ELR (cell line): ENCODE measurements around the gene LDLRAD4.

Experiments
- DNase-seq: peaks from one replicate; pipeline ENCODE4 v3.0.0-alpha.2; 2015; ENCODE audit warnings: low read depth

LDLRAD4 gene

GRCh38 chr18:13447621-13448334 is 229.2 kb downstream of the LDLRAD4 start:
- no peak for DNase-seq

- no peak for DNase-seq
These were observed 229.8 kb downstream of the LDLRAD4 start for GRCh38 chr18:13448335-13448795.

GRCh38 chr18:13449651-13450050 is 231.1 kb downstream of the LDLRAD4 start:
- DNase-seq = no peak

DNA sequence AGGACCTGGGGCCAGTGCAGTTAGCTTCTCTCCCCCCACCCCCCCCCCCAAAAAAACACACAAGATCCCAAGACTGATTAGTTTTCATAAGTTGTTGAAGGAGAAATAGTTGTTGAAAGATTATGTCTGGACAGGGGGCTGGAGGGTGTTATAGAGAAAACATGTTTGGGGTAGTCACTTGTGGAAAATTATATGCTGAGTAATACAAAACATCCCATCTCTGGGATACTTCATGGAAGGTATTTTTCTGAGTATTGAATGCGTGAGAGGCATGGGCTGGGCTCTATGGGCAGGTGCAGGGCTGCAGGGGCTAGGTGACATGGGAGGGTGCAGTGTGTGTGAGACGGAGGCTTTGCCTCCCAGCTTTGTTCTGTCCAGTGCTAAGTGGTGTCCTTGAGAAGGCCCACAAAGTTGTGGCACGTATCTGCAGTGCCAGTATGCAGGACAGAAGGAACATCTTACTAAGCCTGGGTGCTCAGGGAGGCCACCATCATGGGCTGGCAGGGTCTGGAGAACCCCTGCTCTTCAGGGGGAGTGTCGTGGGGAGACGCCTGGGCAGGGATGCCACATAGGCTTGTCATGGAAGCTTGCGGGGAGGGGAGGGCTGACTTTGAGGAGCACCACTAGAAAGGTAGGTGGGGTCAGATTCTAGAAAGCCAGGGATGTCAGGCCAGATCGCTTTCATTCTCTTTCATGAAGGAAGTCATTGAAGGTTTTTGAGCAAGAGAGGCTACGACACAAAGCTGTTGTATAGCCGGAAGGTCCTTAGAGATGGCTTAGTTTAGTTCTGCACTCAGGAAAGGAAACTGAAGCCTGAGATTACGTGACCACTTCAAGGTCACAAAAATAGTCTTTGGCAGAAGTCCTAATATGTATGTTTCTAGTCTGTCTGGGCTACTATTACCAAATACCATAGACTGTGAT is 232.0 kb downstream of the LDLRAD4 start:
- no peak for DNase-seq

DNA sequence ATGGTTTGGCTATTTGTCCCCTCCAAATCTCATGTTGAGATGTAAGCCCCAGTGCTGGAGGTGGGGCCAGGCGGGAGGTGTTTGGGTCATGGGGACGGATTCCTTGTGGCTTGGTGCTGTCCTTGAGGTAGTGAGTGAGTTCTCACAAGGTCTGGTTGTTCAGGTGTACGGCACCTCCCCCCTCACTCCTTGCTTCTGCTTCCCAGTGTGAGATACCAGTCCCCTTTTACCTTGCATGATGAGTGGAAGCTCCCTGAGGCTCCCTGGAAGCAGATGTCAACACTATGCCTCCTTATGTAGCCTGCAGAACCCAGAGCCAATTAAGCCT is 232.6 kb downstream of the LDLRAD4 start:
- no peak for DNase-seq

GRCh38 chr18:13451661-13452387 is 233.3 kb downstream of the LDLRAD4 start:
- DNase-seq = no peak

GRCh38 chr18:13452388-13452811 is 233.8 kb downstream of the LDLRAD4 start:
- DNase-seq = peak; percentile 6

DNA sequence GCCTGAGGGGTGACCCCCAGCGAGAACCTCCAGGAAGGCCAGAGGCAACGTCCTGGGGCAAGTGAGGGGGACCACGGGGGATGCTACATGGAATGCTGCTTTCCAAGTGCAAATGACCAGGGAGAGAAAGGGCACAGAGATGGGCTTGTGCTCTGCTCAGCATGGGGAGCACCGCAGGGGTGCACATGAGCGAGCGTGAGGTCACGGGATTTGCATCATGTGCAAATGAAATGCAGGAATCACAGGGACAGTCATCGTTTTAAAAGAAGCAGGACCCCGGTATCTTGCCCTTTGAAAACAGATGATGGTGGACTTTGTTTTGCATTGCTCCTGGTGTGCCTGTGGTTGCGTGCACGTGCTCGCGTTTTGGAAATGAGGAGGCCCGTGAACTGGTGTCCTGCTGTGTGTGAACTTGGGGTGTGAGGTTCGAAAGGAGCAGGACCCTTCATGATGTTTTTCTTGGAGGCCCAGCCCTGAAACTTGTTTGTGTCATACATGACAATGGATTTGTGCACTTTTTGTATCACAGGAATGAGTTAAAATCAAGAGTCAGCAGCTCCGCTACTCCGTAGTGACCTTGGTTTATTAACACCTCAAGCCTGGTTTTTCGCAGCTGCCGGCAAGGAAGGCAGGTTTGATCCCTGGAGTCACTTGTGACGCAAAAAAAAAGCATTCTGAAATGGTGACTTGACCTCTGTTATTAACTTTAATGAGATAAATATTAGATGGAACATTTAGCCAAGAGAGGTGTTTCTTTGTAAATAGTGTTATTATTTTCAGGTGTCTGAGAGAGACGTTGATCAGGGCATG is 234.5 kb downstream of the LDLRAD4 start:
- no peak for DNase-seq

GRCh38 chr18:13453714-13454113 is 235.2 kb downstream of the LDLRAD4 start:
- DNase-seq = no peak

- no peak for DNase-seq
These were observed 236.0 kb downstream of the LDLRAD4 start for GRCh38 chr18:13454363-13455150.

DNA sequence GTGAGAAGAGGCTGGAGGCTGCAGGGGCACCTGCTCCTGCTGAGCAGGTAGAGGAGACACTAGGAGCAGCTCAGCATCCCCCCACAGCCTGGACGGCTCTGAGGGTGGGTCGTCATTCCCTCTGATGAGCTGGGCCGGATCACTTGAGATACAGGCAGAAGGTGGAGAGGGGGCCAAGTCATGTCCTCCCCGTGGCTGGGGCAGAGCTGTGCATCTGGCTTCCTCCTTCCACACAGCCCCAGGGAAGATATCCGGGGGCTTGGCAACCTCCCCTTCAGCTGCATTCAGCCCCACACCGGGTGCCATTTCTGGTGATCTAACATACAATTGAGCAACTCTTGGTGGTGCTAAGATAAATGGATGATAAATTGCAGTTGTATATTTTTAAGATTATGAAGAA is 236.9 kb downstream of the LDLRAD4 start:
- no peak for DNase-seq

DNA sequence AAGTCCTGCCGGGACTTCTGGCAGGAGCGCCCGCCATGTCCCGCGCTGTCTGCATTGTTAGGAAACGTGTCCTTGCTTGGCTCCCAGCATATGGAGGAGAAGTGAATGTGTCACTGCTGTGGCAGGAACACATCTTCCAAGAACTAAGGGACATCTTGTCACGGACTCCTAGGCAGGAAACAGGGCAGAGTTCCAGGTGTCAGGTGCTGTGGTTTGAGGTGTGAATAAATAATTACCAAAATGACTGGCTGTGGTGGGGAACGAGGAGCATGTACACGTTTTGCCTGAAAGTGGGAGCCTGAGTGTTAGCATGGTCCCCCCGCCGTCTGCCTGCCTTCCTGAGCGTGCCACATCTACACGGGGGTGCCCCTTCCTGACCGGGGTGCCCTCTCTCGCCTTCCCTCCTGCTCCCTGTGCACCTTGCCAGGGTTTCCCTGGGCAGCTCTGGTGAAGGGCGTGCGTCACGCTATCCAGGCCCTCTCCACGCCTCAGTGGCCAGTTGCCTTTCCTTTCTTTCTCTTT is 237.5 kb downstream of the LDLRAD4 start:
- no peak for DNase-seq

DNA sequence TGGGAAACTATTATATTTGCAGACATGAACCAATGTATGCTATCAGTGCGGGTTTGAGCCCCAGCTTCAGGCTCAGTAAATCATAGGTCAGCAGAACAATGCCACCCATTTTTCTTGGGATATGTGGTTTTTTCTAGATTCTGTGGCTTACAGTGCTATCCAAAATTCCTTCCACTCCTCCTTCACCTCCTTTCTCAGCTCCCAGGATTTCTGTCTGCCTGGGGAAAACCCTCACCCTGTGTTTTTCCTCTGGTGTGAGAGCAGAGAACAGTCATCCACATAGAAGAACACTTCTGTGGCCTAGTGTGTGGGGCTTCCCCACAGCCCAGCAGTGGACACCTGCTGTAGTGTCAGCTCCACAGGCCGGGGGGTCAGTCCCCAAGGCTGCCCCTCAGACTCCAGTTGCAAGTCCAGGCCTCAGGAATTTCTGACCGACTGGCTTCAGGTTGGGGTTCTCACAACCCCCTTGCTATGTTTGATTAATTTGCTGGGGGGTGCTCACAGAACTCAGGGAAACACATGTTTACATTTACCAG is 238.2 kb downstream of the LDLRAD4 start:
- DNase-seq = no peak

DNA sequence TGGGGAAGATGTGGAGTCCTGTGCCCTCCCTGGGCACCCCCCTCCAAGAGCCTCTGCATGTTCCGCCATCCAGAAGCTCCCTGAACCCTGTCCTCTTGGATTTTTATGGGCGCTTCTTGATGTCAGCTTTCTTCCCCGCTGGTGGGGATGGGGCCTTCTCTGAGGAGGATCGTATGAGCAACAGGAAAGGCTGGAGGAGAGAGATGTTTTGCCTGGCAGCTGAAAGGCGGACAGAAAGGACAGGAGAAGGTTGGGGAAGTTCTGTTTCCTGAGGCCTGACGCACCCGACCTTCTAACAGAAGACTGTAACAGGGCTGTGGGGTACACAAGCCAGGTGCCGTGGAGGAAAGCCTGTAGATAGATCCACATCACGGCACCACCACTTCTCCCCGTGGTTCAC is 238.8 kb downstream of the LDLRAD4 start:
- no peak for DNase-seq

- DNase-seq = no peak
These were observed 242.4 kb downstream of the LDLRAD4 start for GRCh38 chr18:13460946-13461345.

DNA sequence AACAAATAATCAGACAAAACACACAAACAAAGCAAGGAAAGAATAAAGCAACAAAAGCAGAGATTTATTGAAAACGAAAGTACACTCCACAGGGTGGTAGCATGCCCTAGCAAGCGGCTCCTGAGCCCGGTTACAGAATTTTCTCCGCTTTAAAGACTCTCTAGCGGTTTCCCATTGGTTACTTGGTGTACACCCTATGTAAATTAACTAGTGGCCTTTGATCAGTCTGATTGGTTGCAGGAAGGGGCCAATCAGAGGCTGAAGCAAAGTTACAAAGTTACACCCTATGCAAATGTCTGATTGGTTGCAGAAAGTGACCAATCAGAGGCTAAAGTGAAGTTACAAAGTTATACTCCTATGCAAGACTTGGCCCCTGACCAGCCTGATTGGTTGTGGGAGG is 242.9 kb downstream of the LDLRAD4 start:
- no peak for DNase-seq

DNA sequence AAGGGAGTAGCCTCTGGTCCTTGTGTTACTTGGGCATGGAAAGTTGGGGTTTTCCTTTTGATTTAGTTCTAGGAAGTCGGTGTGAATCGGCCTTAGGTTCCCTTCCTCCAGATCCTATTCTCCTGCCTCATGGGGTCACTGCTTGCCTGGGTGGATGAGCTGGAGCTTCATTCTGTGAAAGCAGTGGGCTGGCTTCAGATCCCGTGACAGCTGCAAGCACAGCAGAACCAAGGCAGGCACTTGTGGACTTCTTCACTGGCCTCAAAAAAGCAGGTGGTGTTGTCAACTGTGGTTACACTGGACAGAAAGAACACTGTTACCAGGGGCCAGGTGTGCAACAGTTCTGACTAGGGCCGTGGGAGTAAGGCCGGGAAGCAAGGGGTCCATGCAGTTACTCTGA is 243.4 kb downstream of the LDLRAD4 start:
- DNase-seq = no peak

DNA sequence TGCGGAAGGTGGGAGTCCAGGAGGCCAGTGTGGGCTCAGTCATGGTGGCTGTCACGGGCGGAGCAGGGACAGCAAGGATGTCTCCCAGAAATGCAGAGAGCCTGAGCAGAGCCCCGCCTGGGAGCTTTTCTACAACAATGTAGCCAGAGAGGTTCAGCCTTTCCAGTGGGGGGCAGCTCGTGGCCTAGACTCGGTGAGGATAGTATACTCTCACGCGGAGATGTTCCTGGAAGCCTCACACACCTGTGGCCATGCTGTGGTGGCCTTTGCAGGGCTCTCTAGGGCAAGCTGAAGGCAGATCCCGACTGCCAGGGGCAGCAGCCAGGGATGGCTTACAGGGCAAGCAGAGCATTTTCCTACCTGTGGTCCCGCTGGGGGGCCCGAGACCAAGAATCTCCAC is 244.1 kb downstream of the LDLRAD4 start:
- DNase-seq = no peak

GRCh38 chr18:13463526-13464210 is 245.1 kb downstream of the LDLRAD4 start:
- DNase-seq = no peak
